NCI-H1694 treated with DMSO at 0.1 percent for 48 hours (cell line): ENCODE data around the gene ABCD3.
A peak's percentile ranks its signal among the peaks of the same experiment; 100 is the strongest.
"Not testable (repeated sequence)": the region's sequence is repeated elsewhere in the genome, so short reads cannot be mapped to it uniquely, and the experiment has no call there.

Experiments used
- DNase-seq: peaks from one replicate; lab custom pipeline; 2025; lab: John Stamatoyannopoulos, UW

Gene ABCD3

DNA sequence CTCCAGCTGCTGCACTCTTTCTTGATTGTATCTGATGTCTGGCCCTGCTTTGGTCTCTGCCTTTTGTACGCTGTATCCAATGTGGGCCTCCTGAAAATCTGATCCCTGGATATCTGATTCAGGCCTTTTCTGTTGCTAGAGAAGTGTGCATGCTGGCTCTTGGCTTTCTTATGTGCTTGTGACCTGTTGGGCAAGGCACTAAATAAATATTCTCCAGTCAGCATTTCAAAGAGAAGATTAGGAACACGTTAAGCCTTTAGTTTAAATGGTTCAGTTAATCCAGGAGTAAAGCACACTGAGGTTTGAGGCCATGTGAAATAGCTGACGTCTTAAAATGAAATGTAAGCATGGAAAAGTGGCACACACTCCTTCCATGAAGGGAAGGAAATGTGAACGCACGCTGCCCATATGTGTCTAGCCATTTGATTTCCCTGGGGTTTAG, 132.6 kb downstream of the ABCD3 start:
- DNase-seq = no peak

DNA sequence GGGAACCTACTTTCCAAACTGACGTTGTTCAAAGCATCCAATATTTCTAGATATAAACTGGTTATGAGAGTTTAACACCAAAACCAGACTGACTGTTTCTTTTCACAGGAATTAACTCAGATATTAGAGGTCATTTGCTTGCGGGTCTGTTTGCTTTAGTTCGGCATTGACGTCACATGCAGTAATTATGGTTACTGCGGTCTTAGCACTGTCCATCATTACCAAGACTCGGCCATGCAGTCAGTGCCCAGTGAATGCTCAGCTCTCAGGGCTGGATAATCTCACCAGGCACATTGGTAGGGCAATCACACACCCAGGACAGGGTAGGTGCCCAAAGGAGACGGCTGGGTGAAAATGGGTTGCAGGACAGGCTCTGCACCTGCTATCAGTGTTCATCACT, 133.3 kb downstream of the ABCD3 start:
- no peak for DNase-seq

DNA sequence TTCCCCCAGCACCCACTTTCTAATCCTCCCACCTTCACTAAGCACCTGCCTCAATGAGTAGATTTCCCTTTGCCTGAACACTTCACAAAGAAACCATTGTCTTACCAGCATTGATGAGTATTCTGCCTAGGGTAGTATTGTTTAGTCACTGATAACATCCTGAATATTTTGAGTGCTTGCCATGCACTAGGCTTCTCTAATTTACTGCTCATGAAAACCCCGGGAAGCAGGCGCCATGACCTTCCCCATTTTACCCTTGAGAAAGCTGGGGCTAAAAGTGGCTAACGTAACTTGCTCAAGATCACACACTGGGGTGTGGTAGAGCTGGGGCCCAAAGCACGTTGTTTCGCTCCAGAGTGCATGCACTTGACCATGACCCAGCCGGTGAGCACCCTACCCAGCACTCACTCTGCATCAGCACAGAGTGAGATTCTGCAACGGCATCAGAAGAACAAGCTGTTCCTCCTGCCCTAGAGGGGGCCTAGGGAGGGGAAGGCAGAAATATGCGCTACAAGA, 133.9 kb downstream of the ABCD3 start:
- no peak for DNase-seq

DNA sequence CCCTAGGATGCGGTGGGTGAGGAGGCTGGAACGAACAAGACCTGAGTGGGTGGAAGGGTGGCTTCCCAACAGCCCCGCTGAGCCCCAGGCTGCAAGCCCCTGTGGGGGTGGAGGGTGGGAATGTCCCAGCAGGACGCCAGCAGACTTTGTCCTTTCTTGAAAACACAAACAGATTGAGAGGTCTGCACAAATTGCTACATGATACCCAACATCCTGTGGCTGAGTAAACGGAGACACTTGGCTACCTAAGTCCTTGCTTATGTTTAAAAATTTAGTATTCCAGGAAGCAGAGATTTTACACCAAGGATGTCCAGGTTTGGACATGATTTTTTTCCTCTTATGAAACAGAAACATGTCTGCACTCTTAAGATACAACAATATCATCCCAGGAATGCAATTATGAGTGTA, 135.1 kb downstream of the ABCD3 start:
- DNase-seq = no peak

DNA sequence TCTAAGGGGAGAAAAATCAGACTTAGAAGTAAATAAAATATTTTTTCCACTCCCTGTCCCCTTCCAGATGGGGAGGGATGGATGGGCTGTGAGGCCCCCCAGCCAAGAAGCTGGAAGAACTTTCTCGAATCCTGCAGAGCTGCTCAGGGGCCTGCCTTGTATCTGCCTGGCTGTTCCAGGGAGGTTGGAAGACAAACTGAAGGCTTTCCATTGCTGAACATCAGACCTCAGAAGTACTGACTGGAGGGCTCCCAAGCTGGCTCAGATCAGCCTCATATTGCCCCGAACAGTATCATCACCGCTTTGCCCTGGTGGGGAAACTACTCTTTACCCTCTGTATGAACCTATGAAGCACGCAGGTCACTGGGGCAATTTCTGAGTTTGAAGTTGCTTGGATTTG, 135.7 kb downstream of the ABCD3 start:
- DNase-seq = no peak

DNA sequence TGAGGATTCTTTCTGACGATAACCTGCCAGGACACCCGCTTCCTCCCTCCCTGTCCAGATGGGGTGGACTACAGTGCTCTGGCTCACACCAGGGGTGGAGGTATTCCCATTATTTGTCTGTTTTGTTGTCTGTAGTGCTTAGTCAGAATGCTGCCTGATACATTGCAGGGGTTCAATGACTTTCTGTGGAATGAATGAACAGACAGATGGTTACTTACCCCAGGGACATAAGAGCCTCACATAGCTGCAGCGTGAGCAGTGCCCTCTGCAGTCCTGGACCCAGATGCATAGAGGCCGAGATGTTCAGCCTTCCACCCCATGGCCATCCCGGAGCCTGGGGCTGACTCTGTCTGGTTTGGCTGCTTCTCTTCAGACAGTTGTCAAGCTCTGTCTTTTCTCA, 136.4 kb downstream of the ABCD3 start:
- DNase-seq = peak; percentile 30

DNA sequence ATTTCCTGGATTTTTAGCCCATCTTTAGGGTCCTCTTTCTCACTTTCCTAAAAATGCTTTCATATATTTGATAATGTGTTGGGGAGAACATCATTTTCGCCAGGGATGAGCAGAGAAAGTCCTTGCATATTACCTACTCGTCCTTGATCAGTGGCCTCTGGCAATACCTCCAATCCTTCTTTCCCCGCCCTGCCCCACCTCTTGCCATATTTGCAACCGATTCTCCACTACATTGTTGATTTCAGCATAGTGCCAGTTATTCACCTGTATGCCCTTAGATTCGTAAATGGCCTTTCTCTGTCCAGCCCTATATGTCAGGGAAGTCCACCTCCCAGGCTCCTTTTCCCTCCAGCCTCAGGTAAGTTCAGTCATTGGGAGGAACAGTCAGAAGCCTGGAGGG, 136.9 kb downstream of the ABCD3 start:
- DNase-seq = no peak

DNA sequence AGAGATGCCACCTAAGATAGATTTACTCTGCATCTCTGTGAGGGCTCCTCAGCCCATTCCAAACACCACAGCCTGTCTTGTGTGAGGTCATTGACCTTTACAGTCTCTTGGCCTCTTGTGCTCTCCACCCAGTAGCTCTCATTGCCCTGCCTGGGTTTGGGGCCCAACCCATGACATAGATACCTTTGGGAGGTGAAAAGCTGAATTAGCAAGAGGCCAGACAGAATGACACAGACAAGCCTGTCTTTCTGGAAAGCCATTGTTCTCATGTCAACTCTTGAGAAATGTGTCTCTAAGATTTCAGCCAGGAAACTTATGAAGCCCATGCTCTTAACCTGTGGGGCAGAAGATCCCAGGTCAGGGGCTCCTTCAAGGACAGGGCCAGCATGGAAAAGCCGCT, 141.7 kb downstream of the ABCD3 start:
- no peak for DNase-seq

DNA sequence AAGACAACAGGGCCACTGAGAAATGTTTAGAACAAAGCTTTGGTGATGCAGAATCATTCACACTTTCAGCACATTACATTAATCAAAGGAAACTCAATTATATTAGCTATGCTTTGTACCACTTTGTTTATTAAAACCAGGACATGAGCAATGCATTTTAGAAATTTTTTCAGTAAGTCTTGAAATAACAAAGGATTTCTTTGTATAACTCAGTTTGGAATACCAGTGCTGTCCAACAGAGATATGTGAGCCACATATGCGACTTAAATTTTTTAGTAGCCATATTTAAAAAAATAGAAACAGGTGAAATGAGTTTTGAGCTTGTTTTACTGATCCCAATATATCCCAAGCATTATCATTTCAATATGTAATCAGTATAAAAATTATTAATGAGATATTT, 142.1 kb downstream of the ABCD3 start:
- DNase-seq = no peak

DNA sequence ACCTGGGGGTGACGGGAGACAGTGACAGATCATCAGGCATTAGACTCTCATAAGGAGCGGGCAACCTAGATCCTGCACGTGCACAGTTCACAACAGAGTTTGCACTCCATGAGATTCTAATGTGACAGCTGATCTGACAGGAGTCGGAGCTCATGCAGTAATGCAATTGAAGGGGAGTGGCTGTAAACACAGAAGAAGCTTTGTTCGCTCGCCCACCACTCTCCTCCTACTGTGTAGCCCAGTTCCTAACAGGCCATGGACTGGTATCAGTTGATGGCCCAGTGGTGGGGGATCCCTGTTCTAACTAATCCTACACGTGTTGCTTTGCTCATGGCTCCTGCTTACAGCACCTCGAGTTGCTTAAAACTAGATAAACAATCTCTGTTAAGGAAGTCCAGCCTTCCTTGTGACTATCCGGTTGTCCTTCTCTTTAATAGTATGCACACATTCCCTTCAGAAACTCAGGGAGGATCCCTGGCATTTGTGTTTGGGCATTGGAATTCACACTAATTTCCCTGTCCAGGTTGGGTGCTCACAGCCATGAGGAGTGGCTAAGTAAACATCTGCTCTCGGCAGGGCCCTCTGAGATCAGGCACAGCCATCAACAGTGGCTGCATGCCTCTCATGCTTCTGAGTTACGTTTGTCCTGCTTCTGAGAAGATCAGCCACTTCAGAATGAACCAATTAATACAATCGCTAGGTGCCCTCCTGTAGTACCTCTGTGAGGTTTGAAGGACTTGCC, 144.5 kb downstream of the ABCD3 start:
- no peak for DNase-seq

DNA sequence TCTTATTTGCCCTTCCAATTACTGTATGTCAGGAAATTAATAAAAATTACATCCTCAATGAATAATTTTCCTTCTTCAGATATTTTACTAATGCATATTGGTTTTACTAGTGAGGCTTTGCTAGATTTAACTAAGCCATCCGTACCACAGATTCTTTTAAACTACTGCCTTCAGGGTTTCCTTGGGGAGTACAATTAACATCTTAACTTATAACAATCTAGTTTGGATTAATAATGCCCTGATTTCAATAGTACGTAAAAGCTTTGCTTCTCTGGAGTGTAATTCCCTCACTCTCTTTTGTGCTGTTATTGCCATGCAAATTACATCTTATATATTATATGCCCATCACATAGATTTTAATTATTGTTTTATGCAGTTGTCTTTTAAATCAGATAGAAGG, 147.7 kb downstream of the ABCD3 start:
- DNase-seq = no peak

DNA sequence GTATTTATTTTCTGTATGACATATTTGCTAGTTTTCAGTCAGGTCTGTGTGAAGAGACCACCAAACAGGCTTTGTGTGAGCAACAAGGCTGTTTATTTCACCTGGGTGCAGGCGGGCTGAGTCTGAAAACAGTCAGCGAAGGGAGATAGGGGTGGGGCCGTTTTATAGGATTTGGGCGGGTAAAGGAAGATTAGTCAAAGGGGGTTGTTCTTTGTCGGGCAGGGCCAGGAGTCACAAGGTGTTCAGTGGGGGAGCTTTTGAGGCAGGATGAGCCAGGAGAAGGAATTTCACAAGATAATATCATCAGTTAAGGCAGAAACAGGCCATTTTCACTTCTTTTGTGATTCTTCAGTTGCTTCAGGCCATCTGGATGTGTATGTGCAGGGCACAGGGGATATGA, 148.2 kb downstream of the ABCD3 start:
- DNase-seq = not testable (repeated sequence)

DNA sequence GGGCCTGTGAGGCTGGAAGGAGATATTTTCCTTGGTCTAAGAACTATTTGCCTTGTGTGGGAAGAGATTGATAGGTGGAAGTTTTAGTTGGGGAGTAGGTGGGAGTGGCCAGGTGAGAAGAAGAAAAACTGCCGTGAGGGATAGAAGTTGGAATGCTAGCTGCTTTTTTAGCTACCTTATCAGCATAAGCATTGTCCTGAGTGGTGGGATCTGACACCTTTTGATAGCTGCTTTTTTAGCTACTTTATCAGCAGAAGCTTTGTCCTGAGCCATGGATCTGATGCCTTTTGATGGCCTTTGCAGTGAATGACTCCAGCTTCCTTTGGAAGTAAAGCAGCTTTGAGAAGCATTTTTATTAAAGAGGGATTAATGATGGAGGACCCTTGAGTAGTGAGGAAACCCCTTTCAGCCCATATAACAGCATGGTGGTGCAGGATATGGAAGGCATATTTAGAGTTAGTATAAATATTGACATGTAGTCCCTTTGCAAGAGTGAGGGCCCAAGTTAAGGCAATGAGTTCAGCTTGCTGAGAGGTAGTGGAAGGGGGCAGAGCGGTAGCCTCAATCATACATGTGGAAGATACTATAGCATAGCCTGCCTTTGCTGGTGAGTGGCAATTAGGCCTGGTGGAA, 149.9 kb downstream of the ABCD3 start:
- DNase-seq = not testable (repeated sequence)
